HuH-7 (cell line): ENCODE data around the gene SETD5.

Experiments
- DNase-seq: peaks from one replicate; pipeline ENCODE4 v3.0.0; 2011; ENCODE audit warnings: low spot score

The SETD5 gene

GRCh38 chr3:9397332-9397905, at the start of gene SETD5:
SETD5 (plus strand) TSS chr3:9397615; CDS start chr3:9428939, 31,324 bp downstream.
- DNase-seq: peak; percentile 98

- DNase-seq: no peak
Observed at GRCh38 chr3:9347887-9348286, 49.5 kb upstream of the SETD5 start.

GRCh38 chr3:9349321-9350117, 47.9 kb upstream of the SETD5 start:
- no peak for DNase-seq

GRCh38 chr3:9351709-9352126, 45.7 kb upstream of the SETD5 start:
- no peak for DNase-seq

GRCh38 chr3:9352917-9353752, 44.3 kb upstream of the SETD5 start:
- peak; percentile 76 for DNase-seq

DNA sequence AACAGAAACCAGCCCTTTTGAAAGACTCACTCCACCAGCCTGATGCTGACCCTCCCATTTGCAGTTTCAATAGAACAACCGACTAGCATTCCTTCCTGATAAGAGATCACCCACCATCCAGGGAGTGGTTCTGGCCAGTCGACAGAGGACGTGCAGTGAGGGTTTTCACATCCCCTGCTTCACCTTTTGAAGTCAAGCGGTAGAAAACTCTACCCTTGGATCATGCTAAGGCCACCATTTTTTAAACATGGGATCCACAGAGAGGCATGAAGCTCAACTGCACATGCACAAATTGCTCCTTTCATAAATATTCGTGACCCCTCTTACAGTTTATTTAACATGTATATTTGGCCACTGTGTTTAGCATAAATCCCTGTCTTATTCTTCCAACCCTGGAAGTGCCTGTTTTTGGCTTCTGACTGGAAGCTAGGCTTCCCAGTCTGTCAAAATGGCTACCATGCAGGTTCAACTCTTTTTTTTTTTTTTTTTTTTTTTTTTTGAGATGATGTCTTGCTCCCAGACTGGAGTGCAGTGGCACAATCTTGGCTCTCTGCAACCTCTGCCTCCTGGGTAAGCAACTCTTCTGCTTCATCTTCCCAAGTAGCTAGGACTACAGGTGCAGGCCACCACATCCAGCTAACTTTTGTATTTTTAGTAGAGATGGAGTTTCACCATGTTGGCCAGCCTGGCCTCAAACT, 35.6 kb upstream of the SETD5 start:
- no peak for DNase-seq

- DNase-seq: peak; percentile 91
Observed at GRCh38 chr3:9362731-9363530, 34.5 kb upstream of the SETD5 start, which contains the start of gene THUMPD3. THUMPD3 (plus strand) TSS chr3:9363054; CDS start chr3:9365069, 2,015 bp downstream.

DNA sequence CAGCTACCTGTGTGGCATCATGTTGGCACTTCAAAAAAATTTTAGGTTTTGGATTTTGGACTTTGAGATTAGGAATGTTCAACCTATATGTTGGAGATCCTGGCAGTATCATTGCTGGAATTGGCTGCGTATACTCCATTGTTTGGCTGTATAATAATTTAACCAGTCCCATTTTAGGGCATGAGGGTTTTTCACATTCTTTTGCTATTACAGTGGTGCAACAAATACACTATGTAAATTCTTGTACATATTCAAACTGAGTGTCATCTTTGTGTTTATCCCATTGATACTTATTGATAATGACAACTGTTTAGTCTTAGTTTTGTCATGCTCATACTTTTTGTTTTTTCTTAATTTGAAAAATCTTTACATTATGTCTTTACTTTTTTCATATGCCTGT, 27.9 kb upstream of the SETD5 start:
- no peak for DNase-seq

DNA sequence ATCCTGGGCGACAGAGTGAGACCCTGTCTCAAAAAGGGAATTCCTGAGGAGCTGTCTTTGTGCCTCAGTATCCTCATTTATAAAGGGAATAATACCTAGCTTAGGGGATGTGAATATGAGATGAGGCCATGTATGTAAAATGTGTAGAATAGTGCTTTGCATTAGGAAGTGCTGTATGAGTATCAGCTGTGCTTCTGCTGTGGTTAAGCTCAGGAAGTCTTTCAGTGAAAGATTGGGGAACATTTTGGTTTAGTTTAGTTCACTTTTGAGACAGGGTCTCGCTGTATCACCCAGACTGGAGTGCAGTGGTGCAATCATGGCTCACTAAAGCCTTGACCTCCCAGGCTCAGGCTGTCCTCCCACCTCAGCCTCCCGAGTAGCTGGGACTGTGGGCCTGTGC, 23.9 kb upstream of the SETD5 start:
- no peak for DNase-seq

DNA sequence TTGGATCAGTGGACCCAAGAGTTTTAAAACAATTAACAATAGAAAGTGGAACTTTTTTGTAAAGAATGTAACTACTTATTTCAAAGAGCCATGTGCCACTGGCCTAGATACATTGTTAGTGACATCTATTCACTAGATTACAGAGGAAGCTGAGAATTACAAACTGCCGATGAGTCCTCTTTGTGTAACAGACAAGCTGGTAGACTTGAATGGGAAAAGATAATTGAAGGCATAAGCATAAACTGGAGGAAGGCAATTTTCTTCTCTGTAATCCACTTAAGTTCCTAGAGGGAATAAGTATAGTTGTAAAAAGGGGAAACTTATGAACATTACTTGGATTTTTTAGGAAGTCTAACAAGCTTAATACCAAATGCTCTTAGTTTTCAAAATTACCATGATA, 19.4 kb upstream of the SETD5 start:
- no peak for DNase-seq

DNA sequence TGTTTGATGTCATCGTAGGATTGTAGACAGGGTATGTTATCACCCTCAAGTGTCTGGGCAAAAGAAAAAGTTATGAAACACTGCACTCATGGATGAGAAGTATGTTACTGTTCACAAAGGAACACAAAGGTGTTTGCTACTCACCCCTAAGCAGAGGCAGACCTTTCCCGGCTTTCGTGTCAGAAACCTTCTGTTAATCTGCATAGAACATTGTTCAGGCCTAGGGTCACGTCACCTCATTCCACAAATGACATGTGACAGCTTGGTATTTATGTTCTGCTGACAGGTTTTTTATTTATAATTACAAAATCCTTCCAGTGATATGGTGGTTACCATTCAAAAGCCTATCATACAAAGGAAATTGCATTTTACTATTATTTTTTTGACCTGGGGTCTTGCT, 18.1 kb upstream of the SETD5 start:
- no peak for DNase-seq

DNA sequence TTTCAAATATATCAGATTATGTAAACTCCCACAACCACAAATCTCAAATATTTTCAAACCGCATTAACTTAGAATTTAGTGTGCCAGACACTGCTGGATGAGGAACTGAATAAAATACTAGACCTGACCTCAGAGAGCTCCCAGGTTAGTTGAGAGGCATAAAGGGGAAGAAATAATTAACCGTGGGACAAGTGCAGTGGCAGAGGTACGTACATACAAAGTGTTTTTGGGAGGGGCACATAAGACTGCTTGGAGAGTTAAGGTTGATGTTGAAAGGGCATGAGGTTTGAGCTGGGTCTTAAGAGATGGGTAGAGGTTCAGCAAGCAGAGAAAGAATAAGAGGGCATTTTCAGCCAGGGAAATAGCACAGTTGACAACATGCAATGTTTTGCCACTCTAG, 17.4 kb upstream of the SETD5 start:
- no peak for DNase-seq

GRCh38 chr3:9384141-9384828, 13.1 kb upstream of the SETD5 start:
- no peak for DNase-seq

DNA sequence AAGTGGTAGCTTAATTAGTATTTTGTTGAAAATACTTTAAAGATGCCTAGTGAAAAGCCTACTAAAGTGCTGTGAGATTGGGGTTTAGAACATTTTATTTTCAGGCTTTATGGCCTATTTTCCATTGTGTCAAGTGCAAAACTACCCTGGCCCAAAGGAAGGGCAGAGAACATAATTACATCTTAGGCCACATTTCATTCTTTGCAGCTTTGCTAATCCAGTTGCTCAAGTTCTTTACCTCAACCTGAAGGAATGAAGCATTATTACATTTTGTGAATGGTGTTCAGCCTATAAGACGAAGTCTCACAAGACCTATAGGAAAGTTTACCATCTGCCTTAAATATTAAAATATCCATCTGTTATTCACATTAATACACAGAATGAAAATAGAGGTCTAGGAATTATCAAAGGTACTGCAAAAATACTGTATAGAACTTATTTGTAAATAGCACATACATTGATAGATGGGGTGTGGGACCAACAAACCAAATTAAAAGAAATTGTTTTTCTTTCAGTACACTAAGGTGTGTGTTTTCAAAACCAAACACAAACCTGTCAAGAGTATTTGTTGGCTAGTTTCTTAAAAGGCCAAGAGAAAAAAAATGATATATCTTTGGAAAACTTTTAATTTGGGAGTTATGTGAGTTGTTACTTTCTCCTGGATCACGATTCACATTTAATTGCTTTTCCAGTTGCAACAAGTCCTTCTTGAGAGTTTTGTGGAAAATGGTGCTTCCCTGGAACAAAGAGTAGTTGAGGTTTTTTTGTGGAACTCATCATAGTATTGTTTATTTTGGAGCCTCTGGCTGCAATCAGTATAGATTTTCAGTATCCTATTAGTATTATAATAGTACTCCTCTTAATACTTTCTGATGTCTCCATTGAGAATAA, 12.0 kb upstream of the SETD5 start:
- no peak for DNase-seq

DNA sequence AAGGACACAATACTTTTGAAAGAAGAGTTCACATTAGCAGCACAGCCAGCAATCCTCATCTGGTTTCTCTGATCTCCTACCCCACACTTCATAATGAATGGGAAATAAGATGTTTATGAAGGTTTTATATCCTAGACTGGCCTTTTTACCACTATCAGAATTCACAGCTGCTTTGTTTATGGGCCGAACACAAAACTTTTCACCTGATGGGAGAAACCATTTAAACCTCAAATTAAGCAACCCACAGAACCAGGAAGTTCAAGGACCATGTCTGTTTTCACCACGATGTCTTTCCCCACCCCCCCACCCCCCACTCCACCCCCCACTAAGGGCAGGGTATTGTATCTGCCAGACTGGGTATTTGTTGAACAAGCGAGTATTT, 11.3 kb upstream of the SETD5 start:
- no peak for DNase-seq

DNA sequence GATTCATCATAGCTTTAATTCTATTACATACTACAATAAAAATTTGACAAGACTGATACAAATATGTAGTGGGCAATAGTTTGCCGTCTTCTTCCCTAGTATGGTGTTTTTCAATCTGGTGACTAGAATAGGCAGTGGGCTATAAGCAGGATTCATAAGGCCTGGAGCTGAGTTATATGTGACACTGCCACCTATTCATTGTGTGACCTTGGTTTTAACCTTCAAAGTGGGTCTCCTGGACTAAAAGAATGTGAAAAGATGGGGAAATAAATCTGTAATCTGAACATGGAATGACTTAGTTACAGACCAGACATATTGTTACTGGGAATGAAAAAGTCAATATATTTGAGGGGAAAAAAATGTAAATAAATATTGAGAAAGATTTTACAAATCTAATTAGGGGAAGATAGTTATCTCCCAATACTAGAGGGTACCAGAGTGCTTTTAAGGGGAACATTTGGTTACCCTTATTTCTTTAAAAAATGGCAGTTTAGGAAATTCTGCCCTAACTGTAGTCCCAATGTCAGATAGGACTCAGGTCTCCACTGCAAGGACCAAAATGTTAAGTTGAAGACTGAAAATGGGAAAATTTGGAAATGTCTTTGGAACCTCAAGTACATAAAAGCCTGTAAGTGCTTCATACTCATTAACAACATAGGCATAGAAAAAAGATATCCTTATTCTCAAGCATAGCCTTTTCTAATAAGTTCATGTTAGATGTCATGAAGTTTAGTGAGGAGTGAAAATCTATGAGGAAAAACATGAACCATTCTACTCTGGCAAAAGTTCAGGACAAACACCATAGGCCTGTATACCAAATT, 10.7 kb upstream of the SETD5 start:
- no peak for DNase-seq

DNA sequence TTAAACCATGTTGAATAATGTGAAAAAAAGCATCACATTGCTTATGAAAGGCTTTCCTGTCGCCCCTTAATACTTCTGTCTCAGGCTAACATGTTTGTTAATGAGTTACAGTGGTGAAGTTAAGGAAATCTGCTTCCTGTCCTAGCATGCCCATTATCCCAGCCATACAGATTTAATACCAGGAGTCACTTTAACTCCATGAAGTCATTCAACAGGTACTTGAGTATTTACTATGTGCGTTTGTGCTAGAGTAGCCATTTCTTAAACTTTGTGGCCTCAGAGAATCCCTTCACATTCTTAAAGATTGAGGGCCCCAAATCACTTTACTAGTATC, 10.1 kb upstream of the SETD5 start:
- DNase-seq: no peak

DNA sequence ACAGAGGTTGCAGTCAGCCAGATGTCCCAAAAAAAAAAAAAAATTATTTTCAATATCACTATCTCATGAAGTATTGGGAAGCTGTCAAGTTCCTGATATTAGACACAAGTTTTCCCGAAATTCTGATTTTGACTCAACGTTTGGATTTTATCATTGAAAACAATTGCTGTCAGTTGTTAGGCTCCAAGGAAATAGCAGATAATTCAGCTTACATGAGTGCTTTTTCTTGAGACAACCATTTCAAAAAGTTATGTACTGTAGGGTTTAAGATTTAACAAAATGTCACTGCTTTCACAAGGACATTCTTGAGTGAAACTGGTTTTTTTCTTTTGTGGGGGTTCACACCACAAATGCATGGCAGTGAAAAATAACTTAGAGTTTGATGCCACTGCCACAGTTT, 9.3 kb upstream of the SETD5 start:
- DNase-seq: no peak
